ENCODE measurements around the gene TOM1L1.
A peak's percentile ranks its signal among the peaks of the same experiment; 100 is the strongest.

Gene TOM1L1, protein sequence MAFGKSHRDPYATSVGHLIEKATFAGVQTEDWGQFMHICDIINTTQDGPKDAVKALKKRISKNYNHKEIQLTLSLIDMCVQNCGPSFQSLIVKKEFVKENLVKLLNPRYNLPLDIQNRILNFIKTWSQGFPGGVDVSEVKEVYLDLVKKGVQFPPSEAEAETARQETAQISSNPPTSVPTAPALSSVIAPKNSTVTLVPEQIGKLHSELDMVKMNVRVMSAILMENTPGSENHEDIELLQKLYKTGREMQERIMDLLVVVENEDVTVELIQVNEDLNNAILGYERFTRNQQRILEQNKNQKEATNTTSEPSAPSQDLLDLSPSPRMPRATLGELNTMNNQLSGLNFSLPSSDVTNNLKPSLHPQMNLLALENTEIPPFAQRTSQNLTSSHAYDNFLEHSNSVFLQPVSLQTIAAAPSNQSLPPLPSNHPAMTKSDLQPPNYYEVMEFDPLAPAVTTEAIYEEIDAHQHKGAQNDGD

DNA sequence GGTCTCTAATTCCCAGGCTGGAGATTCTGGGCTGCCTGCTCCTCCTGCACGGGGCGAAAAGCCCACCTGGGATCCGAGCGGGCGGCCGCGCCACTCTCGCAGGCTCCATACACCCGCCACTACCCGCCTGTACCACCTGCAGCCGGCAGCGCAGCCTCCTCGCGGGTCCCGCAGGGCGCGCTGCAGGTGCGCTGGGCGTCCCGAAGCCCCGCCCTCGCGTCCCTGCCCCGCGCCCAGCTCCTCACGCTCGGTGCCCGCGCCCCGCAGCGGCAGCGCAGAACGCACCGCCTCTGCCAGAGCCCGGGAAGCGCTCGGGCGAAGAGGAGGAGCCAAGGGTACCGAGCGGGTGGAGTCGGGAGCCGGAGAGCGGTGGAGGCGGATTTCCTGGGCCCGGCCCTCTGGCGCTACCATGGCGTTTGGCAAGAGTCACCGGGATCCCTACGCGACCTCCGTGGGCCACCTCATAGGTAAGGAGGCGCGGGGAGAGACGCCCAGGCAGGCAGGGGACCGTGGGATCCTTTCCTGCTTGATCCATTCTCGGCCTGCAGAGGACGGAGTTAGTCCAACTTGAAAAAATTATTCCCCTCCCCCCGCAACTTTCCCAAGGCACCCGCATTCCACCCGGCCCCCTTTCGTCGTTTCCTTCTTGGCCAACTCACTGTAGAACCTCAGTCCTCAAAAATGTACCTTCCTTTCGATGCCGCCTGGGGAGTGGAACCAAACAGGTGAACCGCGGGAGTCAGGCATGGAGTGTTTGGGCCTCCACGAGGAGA is at the start of gene TOM1L1:
TSS of gene TOM1L1 (plus strand) at position 396 of the 773 bp plus-strand sequence. CDS start at position 410, 14 bp downstream.
- peak within 1 kb of the TSS; percentile 74 for H3K4me3 ChIP-seq (replicated peaks; ENCODE audit: low read depth, low read length)
- DNase-seq (ENCODE audit: low read depth): peak; percentile 55
- TF ChIP-seq, protein P1, sequence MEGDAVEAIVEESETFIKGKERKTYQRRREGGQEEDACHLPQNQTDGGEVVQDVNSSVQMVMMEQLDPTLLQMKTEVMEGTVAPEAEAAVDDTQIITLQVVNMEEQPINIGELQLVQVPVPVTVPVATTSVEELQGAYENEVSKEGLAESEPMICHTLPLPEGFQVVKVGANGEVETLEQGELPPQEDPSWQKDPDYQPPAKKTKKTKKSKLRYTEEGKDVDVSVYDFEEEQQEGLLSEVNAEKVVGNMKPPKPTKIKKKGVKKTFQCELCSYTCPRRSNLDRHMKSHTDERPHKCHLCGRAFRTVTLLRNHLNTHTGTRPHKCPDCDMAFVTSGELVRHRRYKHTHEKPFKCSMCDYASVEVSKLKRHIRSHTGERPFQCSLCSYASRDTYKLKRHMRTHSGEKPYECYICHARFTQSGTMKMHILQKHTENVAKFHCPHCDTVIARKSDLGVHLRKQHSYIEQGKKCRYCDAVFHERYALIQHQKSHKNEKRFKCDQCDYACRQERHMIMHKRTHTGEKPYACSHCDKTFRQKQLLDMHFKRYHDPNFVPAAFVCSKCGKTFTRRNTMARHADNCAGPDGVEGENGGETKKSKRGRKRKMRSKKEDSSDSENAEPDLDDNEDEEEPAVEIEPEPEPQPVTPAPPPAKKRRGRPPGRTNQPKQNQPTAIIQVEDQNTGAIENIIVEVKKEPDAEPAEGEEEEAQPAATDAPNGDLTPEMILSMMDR (IDR thresholded peaks at IDR 0.05; ENCODE audit: low read length, missing control alignments): peak; percentile 9

DNA sequence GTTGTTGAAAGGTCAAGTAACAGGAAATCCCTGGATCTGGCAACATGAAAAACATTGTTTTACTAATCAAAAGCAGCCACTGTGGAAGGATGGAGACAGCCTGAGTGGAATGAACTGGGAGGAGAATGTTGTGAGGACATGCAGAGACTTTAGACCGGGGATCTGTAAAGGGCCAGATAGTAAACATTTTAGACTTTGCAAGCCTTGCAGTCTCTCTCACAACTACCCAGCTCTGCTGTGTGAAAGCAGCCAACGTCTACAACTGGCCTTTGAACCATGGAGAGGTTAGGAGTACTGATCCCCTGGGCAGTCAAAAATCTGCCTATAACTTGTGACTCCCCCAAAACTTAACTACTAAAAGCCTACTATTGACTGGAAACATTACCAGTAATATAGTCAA is 41.5 kb upstream of the TOM1L1 start:
- no peak for DNase-seq (ENCODE audit: low read depth)
- TF ChIP-seq, protein P1 (IDR thresholded peaks at IDR 0.05; ENCODE audit: low read length, missing control alignments): no peak
- H3K4me3 ChIP-seq (replicated peaks; ENCODE audit: low read depth, low read length): no peak overlapping the region

DNA sequence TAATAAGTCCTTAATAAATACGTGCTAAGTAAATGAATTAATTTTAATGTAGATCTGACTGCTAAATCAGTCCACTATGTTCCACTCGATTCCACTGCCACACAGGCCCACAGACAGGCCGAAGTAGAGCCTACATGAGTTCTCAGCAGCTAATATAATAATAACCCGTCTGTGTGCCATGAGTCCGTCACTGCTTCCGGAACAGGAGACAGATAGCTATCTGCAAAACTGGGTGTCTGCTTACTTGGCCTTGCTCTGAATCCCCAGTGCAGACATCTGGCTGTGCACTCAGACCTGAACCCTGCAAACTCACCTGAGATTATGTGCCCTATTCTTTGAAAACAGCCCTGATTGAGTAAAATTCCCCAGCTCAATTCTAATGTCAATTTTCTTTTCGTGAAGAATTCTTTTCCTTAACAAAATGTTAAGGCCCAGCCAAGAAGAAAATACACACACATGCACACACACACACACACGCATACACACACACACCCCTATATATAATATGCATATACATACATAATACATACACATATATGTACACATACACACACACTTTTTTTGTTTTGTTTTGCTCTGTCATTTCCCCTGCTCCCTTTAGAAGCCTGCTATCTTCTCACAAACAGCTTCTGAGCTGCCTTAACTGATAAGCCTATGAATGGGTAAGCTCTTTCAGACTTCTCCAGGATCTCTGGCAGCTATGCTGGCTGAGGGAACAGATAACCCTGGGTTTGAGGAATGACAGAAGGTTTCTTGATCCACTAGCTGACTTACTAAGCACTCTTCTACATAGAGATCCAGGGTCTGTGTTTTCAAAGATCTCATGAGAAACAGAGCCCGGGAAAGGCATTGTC is 39.8 kb upstream of the TOM1L1 start:
- TF ChIP-seq, protein P1 (IDR thresholded peaks at IDR 0.05; ENCODE audit: low read length, missing control alignments): no peak
- no peak for DNase-seq (ENCODE audit: low read depth)
- H3K4me3 ChIP-seq (replicated peaks; ENCODE audit: low read depth, low read length): no peak overlapping the region

DNA sequence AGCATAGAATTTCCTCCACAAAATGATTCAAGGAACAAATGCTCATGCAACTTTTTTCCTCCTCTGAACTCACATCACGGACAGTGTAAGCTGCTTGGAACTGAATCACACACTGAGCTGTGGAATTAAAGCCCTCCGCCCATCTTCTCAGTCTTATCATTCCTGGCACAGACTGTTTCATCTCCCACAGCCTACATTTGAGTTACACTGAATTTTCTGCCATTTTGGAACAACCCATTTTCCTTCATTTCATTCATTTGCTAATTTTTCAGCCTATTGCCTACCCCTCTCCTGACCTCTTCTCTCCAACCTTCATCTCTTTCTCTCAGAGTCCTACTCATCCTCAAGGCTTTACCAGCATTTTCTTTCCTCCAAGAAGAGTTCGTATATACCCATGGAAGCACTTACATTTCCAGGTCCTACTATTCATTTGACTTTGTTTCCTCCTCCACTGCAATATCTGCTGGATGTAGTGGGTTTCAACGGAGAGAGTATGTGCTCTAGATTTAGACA is 39.1 kb upstream of the TOM1L1 start:
- no peak overlapping the region for H3K4me3 ChIP-seq (replicated peaks; ENCODE audit: low read depth, low read length)
- TF ChIP-seq, protein P1 (IDR thresholded peaks at IDR 0.05; ENCODE audit: low read length, missing control alignments): no peak
- no peak for DNase-seq (ENCODE audit: low read depth)

DNA sequence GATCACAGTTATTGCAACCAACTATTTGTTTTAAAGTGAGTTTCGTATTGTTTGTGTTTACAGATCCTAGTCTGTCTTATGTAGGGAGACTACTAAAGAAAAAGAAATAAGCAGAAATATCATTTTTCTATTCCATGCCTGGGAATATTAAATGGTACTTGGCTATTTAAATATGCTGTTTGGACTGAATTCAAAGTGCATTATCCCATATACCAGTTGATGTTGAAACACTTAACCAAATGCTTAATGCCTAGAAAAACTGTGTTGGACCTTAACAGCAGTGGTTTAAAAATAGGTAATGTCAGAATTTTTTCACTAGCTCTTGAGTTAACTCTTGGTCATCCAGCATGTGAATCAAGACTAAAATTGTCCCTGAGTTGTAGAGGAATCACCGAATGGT is 37.5 kb upstream of the TOM1L1 start:
- TF ChIP-seq, protein P1 (IDR thresholded peaks at IDR 0.05; ENCODE audit: low read length, missing control alignments): no peak
- H3K4me3 ChIP-seq (replicated peaks; ENCODE audit: low read depth, low read length): no peak overlapping the region
- no peak for DNase-seq (ENCODE audit: low read depth)

DNA sequence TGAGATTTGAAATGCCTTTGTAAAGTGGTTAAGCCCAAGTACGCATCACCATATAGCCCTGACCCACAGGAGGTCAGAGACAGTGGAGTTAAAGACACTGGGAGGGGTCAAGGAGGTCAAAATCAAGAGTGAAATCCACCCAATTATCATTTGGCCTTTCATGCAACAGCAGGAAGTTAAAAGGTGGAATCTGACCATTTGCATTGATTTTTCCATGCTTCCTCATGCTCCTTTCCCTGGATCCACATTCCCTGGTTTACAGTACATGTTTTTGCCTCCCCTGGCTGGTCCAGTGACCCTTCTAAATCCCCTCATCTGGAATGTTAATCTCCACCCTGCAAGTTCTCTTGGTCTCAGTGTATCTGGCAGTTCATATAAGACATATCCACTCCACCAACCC is 36.6 kb upstream of the TOM1L1 start:
- TF ChIP-seq, protein P1 (IDR thresholded peaks at IDR 0.05; ENCODE audit: low read length, missing control alignments): no peak
- no peak overlapping the region for H3K4me3 ChIP-seq (replicated peaks; ENCODE audit: low read depth, low read length)
- no peak for DNase-seq (ENCODE audit: low read depth)

All from fibroblast of pulmonary artery (primary cell).